ENCODE data around the gene CAMKMT.

CAMKMT gene

GRCh38 chr2:44807201-44808025 lies 445.7 kb downstream of the CAMKMT start:
- DNase-seq, result no peak

- no peak for DNase-seq
Observed at GRCh38 chr2:44810892-44811530, 449.3 kb downstream of the CAMKMT start.

- no peak for DNase-seq
Observed at GRCh38 chr2:44813165-44813564, 451.4 kb downstream of the CAMKMT start.

- no peak for DNase-seq
Observed at GRCh38 chr2:44813658-44814057, 451.9 kb downstream of the CAMKMT start.

- no peak for DNase-seq
Observed at GRCh38 chr2:44817256-44817655, 455.5 kb downstream of the CAMKMT start.

DNA sequence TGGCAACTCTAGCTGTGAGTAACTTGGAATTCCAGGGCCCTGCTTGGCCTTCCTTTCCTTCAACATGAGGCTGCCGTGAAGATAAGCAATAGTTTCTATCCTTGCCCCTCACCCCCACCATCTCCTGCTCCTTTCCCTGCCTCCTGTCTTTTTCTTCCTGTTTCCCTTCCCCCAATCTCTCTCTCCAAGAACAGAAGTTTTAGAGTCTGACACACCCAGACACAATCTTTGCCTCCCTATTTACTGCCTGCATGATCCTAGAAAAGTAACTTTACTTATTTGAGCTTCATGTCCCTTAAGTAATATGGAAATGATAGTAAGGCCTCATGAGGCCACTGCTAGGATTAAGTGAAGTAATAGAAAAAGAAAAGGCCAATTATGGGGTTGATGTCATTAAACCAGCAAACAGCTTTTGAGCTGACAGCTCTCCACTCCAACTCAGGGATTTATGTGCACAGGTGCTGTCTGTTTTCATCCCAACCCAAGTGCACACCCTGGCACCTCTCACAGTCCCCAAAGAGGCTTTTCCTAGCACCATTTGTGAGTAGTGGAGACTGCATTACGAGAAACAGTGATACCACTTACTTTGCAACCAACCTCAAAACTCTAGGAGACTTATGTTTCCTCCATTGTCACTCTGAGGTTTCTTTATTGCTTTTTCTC lies 456.1 kb downstream of the CAMKMT start:
- no peak for DNase-seq

GRCh38 chr2:44819061-44819460 lies 457.3 kb downstream of the CAMKMT start:
- DNase-seq, result no peak

GRCh38 chr2:44821500-44821899 lies 459.8 kb downstream of the CAMKMT start:
- no peak for DNase-seq

- DNase-seq, result no peak
Observed at GRCh38 chr2:44822174-44822573, 460.4 kb downstream of the CAMKMT start.

Measured in MV-4-11 (cell line).